Measurements from ENCODE around the gene C1orf35.

The C1orf35 gene

GRCh38 chr1:228144193-228144992, 41.3 kb upstream of the C1orf35 start:
- TF ChIP-seq FOXP2 (optimal IDR thresholded peaks at IDR 0.05; ENCODE audit: control extremely low read depth, extremely low read length, insufficient read depth) (no peak), EZH2 (IDR thresholded peaks at IDR 0.05) (no peak), POLR2AphosphoS5 (IDR thresholded peaks at IDR 0.05; ENCODE audit: borderline replicate concordance, low read depth, low read length) (no peak)
- Histone ChIP-seq H3K9ac (ENCODE audit: insufficient read length) (no peak overlapping the region), H3K4me3 (no peak overlapping the region), H3K36me3 (ENCODE audit: insufficient read depth, low read length) (no peaks in the 10 kb centered on the region), H3K9me3 (ENCODE audit: low read depth, low read length) (no peaks in the 10 kb centered on the region), H3K27ac (no peak overlapping the region)
- no peak for DNase-seq (ENCODE audit: low read depth, low spot score)

- H3K9me3 ChIP-seq (ENCODE audit: low read depth, low read length), result no peaks in the 10 kb centered on the region
- no peak overlapping the region for H3K9ac ChIP-seq (ENCODE audit: insufficient read length)
- no peak for DNase-seq (ENCODE audit: low read depth, low spot score)
- no peak for TF ChIP-seq EZH2 (IDR thresholded peaks at IDR 0.05)
- TF ChIP-seq POLR2AphosphoS5 (IDR thresholded peaks at IDR 0.05; ENCODE audit: borderline replicate concordance, low read depth, low read length), result no peak
- TF ChIP-seq FOXP2 (optimal IDR thresholded peaks at IDR 0.05; ENCODE audit: control extremely low read depth, extremely low read length, insufficient read depth), result no peak
- H3K27ac ChIP-seq, result no peak overlapping the region
- no peak overlapping the region for H3K4me3 ChIP-seq
- no peaks in the 10 kb centered on the region for H3K36me3 ChIP-seq (ENCODE audit: insufficient read depth, low read length)
Measured at GRCh38 chr1:228143480-228144192, 40.5 kb upstream of the C1orf35 start.

GRCh38 chr1:228142701-228143136, 39.6 kb upstream of the C1orf35 start:
- no peaks in the 10 kb centered on the region for H3K9me3 ChIP-seq (ENCODE audit: low read depth, low read length)
- no peak overlapping the region for H3K4me3 ChIP-seq
- H3K9ac ChIP-seq (ENCODE audit: insufficient read length), result no peak overlapping the region
- H3K36me3 ChIP-seq (ENCODE audit: insufficient read depth, low read length), result no peaks in the 10 kb centered on the region
- TF ChIP-seq FOXP2 (optimal IDR thresholded peaks at IDR 0.05; ENCODE audit: control extremely low read depth, extremely low read length, insufficient read depth) (no peak), EZH2 (IDR thresholded peaks at IDR 0.05) (no peak), POLR2AphosphoS5 (IDR thresholded peaks at IDR 0.05; ENCODE audit: borderline replicate concordance, low read depth, low read length) (no peak)
- DNase-seq (ENCODE audit: low read depth, low spot score), result no peak
- no peak overlapping the region for H3K27ac ChIP-seq

GRCh38 chr1:228142155-228142691, 39.1 kb upstream of the C1orf35 start:
- H3K27ac ChIP-seq, result no peak overlapping the region
- TF ChIP-seq FOXP2 (optimal IDR thresholded peaks at IDR 0.05; ENCODE audit: control extremely low read depth, extremely low read length, insufficient read depth), result no peak
- no peak for TF ChIP-seq EZH2 (IDR thresholded peaks at IDR 0.05)
- no peak for TF ChIP-seq POLR2AphosphoS5 (IDR thresholded peaks at IDR 0.05; ENCODE audit: borderline replicate concordance, low read depth, low read length)
- H3K36me3 ChIP-seq (ENCODE audit: insufficient read depth, low read length), result no peaks in the 10 kb centered on the region
- H3K4me3 ChIP-seq, result peak overlapping the region; percentile 94
- DNase-seq (ENCODE audit: low read depth, low spot score), result no peak
- no peaks in the 10 kb centered on the region for H3K9me3 ChIP-seq (ENCODE audit: low read depth, low read length)
- H3K9ac ChIP-seq (ENCODE audit: insufficient read length), result peak overlapping the region; percentile 0

- H3K9me3 ChIP-seq (ENCODE audit: low read depth, low read length), result no peaks in the 10 kb centered on the region
- no peak for DNase-seq (ENCODE audit: low read depth, low spot score)
- 0 out of 2 replicates have a peak, but pooled peaks have one; percentile 28 for TF ChIP-seq POLR2AphosphoS5 (IDR thresholded peaks at IDR 0.05; ENCODE audit: borderline replicate concordance, low read depth, low read length)
- TF ChIP-seq FOXP2 (optimal IDR thresholded peaks at IDR 0.05; ENCODE audit: control extremely low read depth, extremely low read length, insufficient read depth), result no peak
- TF ChIP-seq EZH2 (IDR thresholded peaks at IDR 0.05), result no peak
- peak overlapping the region; percentile 78 for H3K9ac ChIP-seq (ENCODE audit: insufficient read length)
- H3K27ac ChIP-seq, result no peak overlapping the region
- H3K36me3 ChIP-seq (ENCODE audit: insufficient read depth, low read length), result no peaks in the 10 kb centered on the region
- peak overlapping the region; percentile 94 for H3K4me3 ChIP-seq
Measured at GRCh38 chr1:228141226-228142044, 38.3 kb upstream of the C1orf35 start.

GRCh38 chr1:228140724-228141225, 37.6 kb upstream of the C1orf35 start:
- no peak for TF ChIP-seq POLR2AphosphoS5 (IDR thresholded peaks at IDR 0.05; ENCODE audit: borderline replicate concordance, low read depth, low read length)
- no peak for TF ChIP-seq FOXP2 (optimal IDR thresholded peaks at IDR 0.05; ENCODE audit: control extremely low read depth, extremely low read length, insufficient read depth)
- TF ChIP-seq EZH2 (IDR thresholded peaks at IDR 0.05), result no peak
- DNase-seq (ENCODE audit: low read depth, low spot score), result no peak

GRCh38 chr1:228139931-228140723, 37.0 kb upstream of the C1orf35 start, which contains the start of gene GUK1:
Gene GUK1, plus strand, starts transcription at chr1:228140279. Its CDS starts 24 bp downstream, at chr1:228140303.
- peak within 1 kb of the TSS; percentile 94 for H3K4me3 ChIP-seq
- DNase-seq (ENCODE audit: low read depth, low spot score), result peak; percentile 90
- H3K27ac ChIP-seq, result peak within 1 kb of the TSS; percentile 54
- H3K36me3 ChIP-seq (ENCODE audit: insufficient read depth, low read length), result no peaks in the 10 kb centered on the region
- H3K9me3 ChIP-seq (ENCODE audit: low read depth, low read length), result no peaks in the 10 kb centered on the region
- TF ChIP-seq POLR2AphosphoS5 (IDR thresholded peaks at IDR 0.05; ENCODE audit: borderline replicate concordance, low read depth, low read length) (peak; percentile 55; the same call in 1 of the 2 replicates), FOXP2 (optimal IDR thresholded peaks at IDR 0.05; ENCODE audit: control extremely low read depth, extremely low read length, insufficient read depth) (no peak), EZH2 (IDR thresholded peaks at IDR 0.05) (no peak)
- H3K9ac ChIP-seq (ENCODE audit: insufficient read length), result peak within 1 kb of the TSS; percentile 78

More at GRCh38 chr1:228140724-228141225, 37.6 kb upstream of the C1orf35 start:
- peak overlapping the region; percentile 78 for H3K9ac ChIP-seq (ENCODE audit: insufficient read length)
- no peaks in the 10 kb centered on the region for H3K36me3 ChIP-seq (ENCODE audit: insufficient read depth, low read length)
- no peak overlapping the region for H3K27ac ChIP-seq
- no peaks in the 10 kb centered on the region for H3K9me3 ChIP-seq (ENCODE audit: low read depth, low read length)
- peak overlapping the region; percentile 94 for H3K4me3 ChIP-seq

Data from SK-N-MC (cell line).